Measurements from ENCODE around the gene MS4A12. TPM values are rescaled to one million over a fixed set of nuclear protein-coding genes. Genes with fewer than 3 reads are reported as not detected.

Gene MS4A12
- total and polyA plus RNA-seq, 7 donors, result 0.41 to 427 (median 379) TPM; not detected in 3

GRCh38 chr11:60512651-60513225, 20.2 kb downstream of the MS4A12 start:
- Histone ChIP-seq H3K4me1 (no peaks in the 10 kb centered on the region), H3K4me3 (no peak overlapping the region), H3K36me3 (no peaks in the 10 kb centered on the region), H3K9me3 (no peaks in the 10 kb centered on the region), H3K27ac (no peak overlapping the region), H3K27me3 (no peaks in the 10 kb centered on the region)
- intact Hi-C loops (cut with DNase I), result no loop called here
- 75 to 84% methylated on average over 3 of the region's 3 CpGs for WGBS, 2 donors
- TF ChIP-seq CTCF (IDR thresholded peaks at IDR 0.05) (no peak), POLR2A (IDR thresholded peaks at IDR 0.05) (no peak), POLR2AphosphoS5 (IDR thresholded peaks at IDR 0.05) (no peak), EP300 (IDR thresholded peaks at IDR 0.05) (no peak)
- DNase-seq, result no peak

- TF ChIP-seq POLR2A (IDR thresholded peaks at IDR 0.05) (no peak), POLR2AphosphoS5 (IDR thresholded peaks at IDR 0.05) (no peak), EP300 (IDR thresholded peaks at IDR 0.05) (no peak), CTCF (IDR thresholded peaks at IDR 0.05) (no peak)
- Histone ChIP-seq H3K27ac (no peak overlapping the region), H3K9me3 (no peaks in the 10 kb centered on the region), H3K4me3 (no peak overlapping the region), H3K4me1 (no peaks in the 10 kb centered on the region), H3K36me3 (no peaks in the 10 kb centered on the region), H3K27me3 (no peaks in the 10 kb centered on the region)
- no peak for DNase-seq
- WGBS, 2 donors, result 66 to 87% methylated on average over 2 of the region's 2 CpGs
- intact Hi-C loops (cut with DNase I), result no loop called here
These were observed 21.2 kb downstream of the MS4A12 start for GRCh38 chr11:60513496-60514460.

DNA sequence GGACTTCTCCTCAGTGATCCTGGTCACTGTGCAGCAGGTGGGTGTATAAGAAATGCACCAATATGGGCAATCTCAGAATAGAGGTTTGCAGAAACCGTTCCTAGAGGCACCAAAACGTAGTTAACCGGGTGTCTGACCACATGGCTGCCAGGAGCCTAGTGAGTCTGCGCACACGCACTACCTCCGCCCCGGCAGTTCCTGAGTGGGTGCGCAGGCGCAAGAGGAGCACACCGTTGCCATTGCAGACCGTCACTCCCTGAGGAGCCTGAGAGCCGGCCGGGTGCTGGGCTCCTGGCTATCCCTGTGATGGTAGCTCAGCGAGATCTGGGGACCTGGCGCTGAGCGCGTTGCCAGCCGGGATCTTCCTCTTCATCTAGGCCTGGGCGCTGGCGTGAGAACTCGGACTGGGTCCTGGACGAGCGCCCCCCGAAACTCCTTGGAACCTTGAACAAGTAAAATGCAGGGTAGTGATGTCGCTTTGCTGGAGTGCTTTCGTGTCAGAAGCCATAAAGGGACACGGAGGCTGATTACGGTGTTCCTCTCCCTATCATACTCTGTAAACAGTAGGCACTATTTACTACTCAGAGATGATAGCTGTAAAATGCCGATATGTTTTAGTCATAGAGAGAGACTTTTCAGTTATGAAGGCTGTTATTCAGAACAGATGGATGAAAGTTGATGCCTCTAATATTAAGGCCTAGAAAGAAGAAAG, 22.7 kb downstream of the MS4A12 start, which contains the start of gene MS4A13:
Gene MS4A13, plus strand, starts transcription at position 249 of the 712 bp plus-strand sequence. CDS start 2,692 bp downstream, outside the sequence.
- no peak within 1 kb of the TSS for H3K4me3 ChIP-seq
- no peak for TF ChIP-seq EP300 (IDR thresholded peaks at IDR 0.05)
- TF ChIP-seq POLR2A (IDR thresholded peaks at IDR 0.05), result no peak
- TF ChIP-seq CTCF (IDR thresholded peaks at IDR 0.05), result no peak
- no peak for TF ChIP-seq POLR2AphosphoS5 (IDR thresholded peaks at IDR 0.05)
- intact Hi-C loops (cut with DNase I), result no loop called here
- 88 to 93% methylated on average over 29 of the region's 29 CpGs for WGBS, 2 donors
- H3K4me1 ChIP-seq, result no peaks in the 10 kb centered on the region
- no peaks in the 10 kb centered on the region for H3K36me3 ChIP-seq
- no peak within 1 kb of the TSS for H3K27ac ChIP-seq
- H3K9me3 ChIP-seq, result no peaks in the 10 kb centered on the region
- H3K27me3 ChIP-seq, result no peaks in the 10 kb centered on the region
- DNase-seq, result no peak

- WGBS, 2 donors, result 78 to 79% methylated on average over 1 of the region's 1 CpG
- no peak for DNase-seq
- H3K27me3 ChIP-seq, result no peaks in the 10 kb centered on the region
- intact Hi-C loops (cut with DNase I), result no loop called here
- no peaks in the 10 kb centered on the region for H3K36me3 ChIP-seq
- no peak overlapping the region for H3K4me3 ChIP-seq
- no peaks in the 10 kb centered on the region for H3K4me1 ChIP-seq
- H3K27ac ChIP-seq, result no peak overlapping the region
- no peaks in the 10 kb centered on the region for H3K9me3 ChIP-seq
- TF ChIP-seq POLR2AphosphoS5 (IDR thresholded peaks at IDR 0.05) (no peak), CTCF (IDR thresholded peaks at IDR 0.05) (no peak), POLR2A (IDR thresholded peaks at IDR 0.05) (no peak), EP300 (IDR thresholded peaks at IDR 0.05) (no peak)
These were observed 35.9 kb downstream of the MS4A12 start for GRCh38 chr11:60528465-60528864.
